Measurements from ENCODE around the gene LRATD1. TPM values are rescaled to one million over a fixed set of nuclear protein-coding genes. Genes with fewer than 3 reads are reported as not detected.

The LRATD1 gene
- total RNA-seq = 10 to 100 TPM in 1 of 6 donors, 1 to 10 TPM in 5; 3.1 to 13.5 (median 7.3) TPM

DNA sequence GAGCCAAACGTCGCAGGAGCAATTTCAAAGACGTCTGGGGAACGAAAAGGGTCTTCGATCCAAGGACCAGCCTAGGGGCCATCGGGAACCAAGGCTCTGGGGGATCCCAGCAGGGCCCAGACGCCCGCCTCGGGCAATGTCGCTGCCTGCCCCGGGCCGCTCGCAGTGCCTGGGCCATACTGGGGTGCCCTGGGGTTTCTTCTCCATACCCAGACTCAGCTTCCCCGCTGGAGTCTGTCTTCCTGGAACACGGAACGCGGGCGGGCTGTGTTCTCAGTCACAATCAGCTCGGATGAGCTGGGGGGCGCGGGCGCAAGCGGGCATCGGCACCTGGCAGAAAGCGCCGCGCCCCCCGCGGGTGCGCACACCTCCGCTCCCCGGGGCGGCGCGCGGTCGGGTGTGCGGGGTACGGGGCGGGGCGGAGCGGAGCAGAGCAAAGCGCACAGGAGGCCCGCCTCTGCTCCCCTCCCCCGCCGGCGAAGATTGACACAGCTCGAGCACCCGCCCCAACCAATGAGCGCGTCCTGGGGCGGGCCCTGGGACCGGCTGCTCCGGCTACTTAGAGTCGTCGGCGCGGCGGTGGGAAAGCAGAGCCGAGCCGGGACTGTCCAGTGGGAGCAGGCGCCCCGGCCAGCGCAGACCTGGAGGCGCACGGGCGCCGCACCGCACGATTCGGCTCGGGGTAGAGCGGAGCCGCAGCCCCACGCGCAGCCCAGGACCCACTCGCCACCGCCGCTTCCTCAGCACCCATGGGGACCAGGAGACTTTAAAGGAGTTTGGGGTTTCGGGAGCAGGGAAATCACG lies at the start of gene LRATD1:
TSS of gene LRATD1 (plus strand) at position 585 of the 804 bp plus-strand sequence. CDS start 1,263 bp downstream, outside the sequence.
- peaks cover 0 to 11% (median 0%) of the 10 kb centered on the region in 4 donors for H3K27me3 ChIP-seq
- WGBS, 2 donors = 10 to 11% methylated on average over 10 to 20 of the region's 81 CpGs
- peak; percentile 85 to 95 for DNase-seq
- H3K36me3 ChIP-seq = no peaks in the 10 kb centered on the region
- no peaks in the 10 kb centered on the region for H3K9me3 ChIP-seq
- H3K4me1 ChIP-seq = peaks cover 11 to 43% (median 29%) of the 10 kb centered on the region in 4 donors
- peak within 1 kb of the TSS in 2 of 4 donors; percentile 37 to 87 for H3K27ac ChIP-seq
- peak; percentile 81 to 87 for ATAC-seq (ENCODE audit: low FRiP score in 2 of 2)
- peak; percentile 17 to 90 for TF ChIP-seq POLR2AphosphoS5 (IDR thresholded peaks at IDR 0.05)
- peak in 3 of 4 donors; percentile 48 to 86 (median 85) for TF ChIP-seq POLR2A (IDR thresholded peaks at IDR 0.05)
- TF ChIP-seq EP300 (IDR thresholded peaks at IDR 0.05) = no peak
- peak within 1 kb of the TSS; percentile 46 to 60 (median 54) for H3K4me3 ChIP-seq

DNA sequence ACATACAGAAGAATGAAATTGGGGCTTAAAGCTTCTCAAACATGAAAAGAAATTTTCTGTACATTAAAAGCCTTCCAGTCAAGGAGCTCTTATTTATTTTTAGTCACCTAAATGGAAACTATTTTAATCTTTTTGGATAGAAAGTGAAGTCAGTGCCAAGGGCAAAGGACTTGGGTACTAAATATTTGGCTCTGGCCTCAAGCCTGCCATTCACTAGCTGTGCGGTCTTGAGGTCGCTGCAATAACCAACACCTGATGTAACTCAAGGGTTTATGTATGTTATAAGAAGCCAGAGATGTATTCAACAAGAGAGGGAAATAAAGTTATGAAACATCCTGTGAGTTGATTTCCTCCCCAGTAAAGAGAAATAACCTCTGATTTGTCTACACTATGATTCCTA lies 49.5 kb upstream of the LRATD1 start:
- ATAC-seq (ENCODE audit: low FRiP score in 2 of 2) = no peak

GRCh38 chr2:14583802-14584201 lies 48.7 kb upstream of the LRATD1 start:
- no peak overlapping the region for H3K27ac ChIP-seq
- H3K27me3 ChIP-seq = no peaks in the 10 kb centered on the region
- no peak overlapping the region for H3K4me3 ChIP-seq
- no peaks in the 10 kb centered on the region for H3K36me3 ChIP-seq
- no peak for TF ChIP-seq POLR2A (IDR thresholded peaks at IDR 0.05)
- TF ChIP-seq POLR2AphosphoS5 (IDR thresholded peaks at IDR 0.05) = no peak
- TF ChIP-seq EP300 (IDR thresholded peaks at IDR 0.05) = no peak
- TF ChIP-seq, protein P1, sequence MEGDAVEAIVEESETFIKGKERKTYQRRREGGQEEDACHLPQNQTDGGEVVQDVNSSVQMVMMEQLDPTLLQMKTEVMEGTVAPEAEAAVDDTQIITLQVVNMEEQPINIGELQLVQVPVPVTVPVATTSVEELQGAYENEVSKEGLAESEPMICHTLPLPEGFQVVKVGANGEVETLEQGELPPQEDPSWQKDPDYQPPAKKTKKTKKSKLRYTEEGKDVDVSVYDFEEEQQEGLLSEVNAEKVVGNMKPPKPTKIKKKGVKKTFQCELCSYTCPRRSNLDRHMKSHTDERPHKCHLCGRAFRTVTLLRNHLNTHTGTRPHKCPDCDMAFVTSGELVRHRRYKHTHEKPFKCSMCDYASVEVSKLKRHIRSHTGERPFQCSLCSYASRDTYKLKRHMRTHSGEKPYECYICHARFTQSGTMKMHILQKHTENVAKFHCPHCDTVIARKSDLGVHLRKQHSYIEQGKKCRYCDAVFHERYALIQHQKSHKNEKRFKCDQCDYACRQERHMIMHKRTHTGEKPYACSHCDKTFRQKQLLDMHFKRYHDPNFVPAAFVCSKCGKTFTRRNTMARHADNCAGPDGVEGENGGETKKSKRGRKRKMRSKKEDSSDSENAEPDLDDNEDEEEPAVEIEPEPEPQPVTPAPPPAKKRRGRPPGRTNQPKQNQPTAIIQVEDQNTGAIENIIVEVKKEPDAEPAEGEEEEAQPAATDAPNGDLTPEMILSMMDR (IDR thresholded peaks at IDR 0.05) = no peak
- ATAC-seq (ENCODE audit: low FRiP score in 2 of 2) = no peak
- H3K9me3 ChIP-seq = no peaks in the 10 kb centered on the region
- H3K4me1 ChIP-seq = no peaks in the 10 kb centered on the region
- no peak for DNase-seq
- WGBS, 2 donors = 44 to 46% methylated on average over 4 of the region's 4 CpGs

More for the DNA sequence above, 49.5 kb upstream of the LRATD1 start:
- H3K4me1 ChIP-seq = no peaks in the 10 kb centered on the region
- no peak overlapping the region for H3K4me3 ChIP-seq
- H3K9me3 ChIP-seq = no peaks in the 10 kb centered on the region
- WGBS, 2 donors = 63 to 66% methylated on average over 2 of the region's 2 CpGs
- H3K36me3 ChIP-seq = no peaks in the 10 kb centered on the region
- no peak for DNase-seq
- no peak overlapping the region for H3K27ac ChIP-seq
- no peaks in the 10 kb centered on the region for H3K27me3 ChIP-seq
- no peak for TF ChIP-seq POLR2A (IDR thresholded peaks at IDR 0.05)
- TF ChIP-seq, protein P1 (IDR thresholded peaks at IDR 0.05) = no peak
- no peak for TF ChIP-seq POLR2AphosphoS5 (IDR thresholded peaks at IDR 0.05)
- TF ChIP-seq EP300 (IDR thresholded peaks at IDR 0.05) = no peak

GRCh38 chr2:14587119-14587518 lies 45.4 kb upstream of the LRATD1 start:
- TF ChIP-seq POLR2A (IDR thresholded peaks at IDR 0.05) (no peak), POLR2AphosphoS5 (IDR thresholded peaks at IDR 0.05) (no peak), EP300 (IDR thresholded peaks at IDR 0.05) (no peak)
- TF ChIP-seq, protein P1 (IDR thresholded peaks at IDR 0.05) = no peak
- Histone ChIP-seq H3K36me3 (no peaks in the 10 kb centered on the region), H3K4me3 (no peak overlapping the region), H3K4me1 (no peaks in the 10 kb centered on the region), H3K27me3 (no peaks in the 10 kb centered on the region), H3K27ac (no peak overlapping the region), H3K9me3 (no peaks in the 10 kb centered on the region)
- no peak for ATAC-seq (ENCODE audit: low FRiP score in 2 of 2)
- DNase-seq = no peak
- WGBS, 2 donors = 95% methylated on average over 4 of the region's 4 CpGs

GRCh38 chr2:14601156-14601770 lies 31.3 kb upstream of the LRATD1 start:
- Histone ChIP-seq H3K27me3 (no peaks in the 10 kb centered on the region), H3K27ac (no peak overlapping the region), H3K9me3 (no peaks in the 10 kb centered on the region), H3K4me3 (no peak overlapping the region), H3K36me3 (no peaks in the 10 kb centered on the region), H3K4me1 (no peaks in the 10 kb centered on the region)
- 90% methylated on average over 3 of the region's 3 CpGs for WGBS, 2 donors
- TF ChIP-seq POLR2A (IDR thresholded peaks at IDR 0.05) (no peak), EP300 (IDR thresholded peaks at IDR 0.05) (no peak), POLR2AphosphoS5 (IDR thresholded peaks at IDR 0.05) (no peak)
- TF ChIP-seq, protein P1 (IDR thresholded peaks at IDR 0.05) = no peak
- ATAC-seq (ENCODE audit: low FRiP score in 2 of 2) (no peak), DNase-seq (no peak)
